Activated naive CD4-positive, alpha-beta T cell treated with anti-CD3 and anti-CD28 coated beads, Interleukin-2, amount 50 U/mL, for 16 hours (primary cell): Measurements from ENCODE around the gene LHX2.

Experiments used
- DNase-seq: peaks from one replicate; pipeline ENCODE4 v3.0.0-alpha.2; 2020

Gene LHX2

GRCh38 chr9:124068251-124068650, 56.7 kb downstream of the LHX2 start:
- no peak for DNase-seq

GRCh38 chr9:124074746-124075145, 63.2 kb downstream of the LHX2 start:
- no peak for DNase-seq

GRCh38 chr9:124075761-124076160, 64.2 kb downstream of the LHX2 start:
- no peak for DNase-seq

- DNase-seq, result no peak
Measured at GRCh38 chr9:124077915-124078572, 66.5 kb downstream of the LHX2 start.

- no peak for DNase-seq
Measured at GRCh38 chr9:124078641-124079040, 67.1 kb downstream of the LHX2 start.

- DNase-seq, result no peak
Measured at GRCh38 chr9:124079176-124079925, 67.8 kb downstream of the LHX2 start.

GRCh38 chr9:124082622-124083021, 71.1 kb downstream of the LHX2 start:
- no peak for DNase-seq
